ENCODE measurements around the gene TOM1L2. TPM values are rescaled to one million over a fixed set of nuclear protein-coding genes. Genes with fewer than 3 reads are reported as not detected.
A peak's percentile ranks its signal among the peaks of the same experiment; 100 is the strongest.

TOM1L2 gene
- total RNA-seq (2021; fragmentation: NEBNext Ultra II Directional; extraction: Animal tissue kit (Norgen Biotek cat#: 25700)), result 100 to 1,000 TPM in 4 of 6 experiments, 10 to 100 TPM in 2; 92.1 to 144 (median 101) TPM
- long read RNA-seq, transcript TOM1L2-202 (15 exons, 2,418 nt), result major isoform, 7 of 27 reads
- long read RNA-seq, partial matches to known transcripts, result 2 of 27 reads
- long read RNA-seq, other reads (novel, unspliced or antisense), result 18 of 27 reads

- H3K4me3 Mint-ChIP-seq, result peak within 1 kb of the TSS; percentile 95
- H3K9me3 Mint-ChIP-seq, result no peaks in the 10 kb centered on the region
- no peaks in the 10 kb centered on the region for H3K27me3 Mint-ChIP-seq (ENCODE audit: insufficient read depth)
- TF ChIP-seq, protein P1, sequence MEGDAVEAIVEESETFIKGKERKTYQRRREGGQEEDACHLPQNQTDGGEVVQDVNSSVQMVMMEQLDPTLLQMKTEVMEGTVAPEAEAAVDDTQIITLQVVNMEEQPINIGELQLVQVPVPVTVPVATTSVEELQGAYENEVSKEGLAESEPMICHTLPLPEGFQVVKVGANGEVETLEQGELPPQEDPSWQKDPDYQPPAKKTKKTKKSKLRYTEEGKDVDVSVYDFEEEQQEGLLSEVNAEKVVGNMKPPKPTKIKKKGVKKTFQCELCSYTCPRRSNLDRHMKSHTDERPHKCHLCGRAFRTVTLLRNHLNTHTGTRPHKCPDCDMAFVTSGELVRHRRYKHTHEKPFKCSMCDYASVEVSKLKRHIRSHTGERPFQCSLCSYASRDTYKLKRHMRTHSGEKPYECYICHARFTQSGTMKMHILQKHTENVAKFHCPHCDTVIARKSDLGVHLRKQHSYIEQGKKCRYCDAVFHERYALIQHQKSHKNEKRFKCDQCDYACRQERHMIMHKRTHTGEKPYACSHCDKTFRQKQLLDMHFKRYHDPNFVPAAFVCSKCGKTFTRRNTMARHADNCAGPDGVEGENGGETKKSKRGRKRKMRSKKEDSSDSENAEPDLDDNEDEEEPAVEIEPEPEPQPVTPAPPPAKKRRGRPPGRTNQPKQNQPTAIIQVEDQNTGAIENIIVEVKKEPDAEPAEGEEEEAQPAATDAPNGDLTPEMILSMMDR (IDR thresholded peaks at IDR 0.05), result peak; percentile 45
- H3K4me1 Mint-ChIP-seq (ENCODE audit: low read depth), result peaks cover 45% of the 10 kb centered on the region
- peak within 1 kb of the TSS; percentile 95 for H3K27ac Mint-ChIP-seq
- H3K36me3 Mint-ChIP-seq (ENCODE audit: low read depth), result no peaks in the 10 kb centered on the region
- peak; percentile 100 for DNase-seq
These were observed at the start of gene TOM1L2, which contains the start of gene DRC3 for GRCh38 chr17:17972126-17972951. TSS of gene TOM1L2 (minus strand) at chr17:17972400. CDS start at chr17:17972313, 87 bp downstream. TSS of gene DRC3 (plus strand) at chr17:17972862. CDS start at chr17:17977599, 4,737 bp downstream.

DNA sequence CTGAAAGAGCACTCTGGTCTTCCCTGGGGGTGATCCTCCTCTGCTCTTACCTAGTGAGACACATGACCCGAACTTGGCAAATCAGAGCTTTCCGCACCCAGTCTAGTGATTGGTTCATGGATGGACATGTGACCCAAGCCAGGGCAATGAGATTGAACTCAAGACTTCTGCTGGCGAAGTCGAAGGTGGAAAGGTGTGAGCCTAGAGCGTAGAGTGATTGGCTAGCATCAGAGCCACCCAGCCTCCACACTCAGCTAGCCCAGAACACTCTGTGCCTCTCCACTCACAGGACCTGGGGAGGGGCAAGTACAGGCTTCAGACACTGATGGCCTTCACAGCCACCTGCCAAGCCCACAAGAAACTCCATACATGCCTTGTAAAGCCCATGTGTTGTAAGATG, 49.2 kb upstream of the TOM1L2 start:
- TF ChIP-seq, protein P1 (IDR thresholded peaks at IDR 0.05), result no peak
- Mint-ChIP-seq H3K27me3 (ENCODE audit: insufficient read depth) (peaks cover 2% of the 10 kb centered on the region; the same call in 1 of the 2 replicates), H3K36me3 (ENCODE audit: low read depth) (peaks cover 6% of the 10 kb centered on the region), H3K4me1 (ENCODE audit: low read depth) (peaks cover 22% of the 10 kb centered on the region), H3K4me3 (no peak overlapping the region), H3K9me3 (no peaks in the 10 kb centered on the region), H3K27ac (no peak overlapping the region)
- no peak for DNase-seq

- Mint-ChIP-seq H3K9me3 (no peaks in the 10 kb centered on the region), H3K4me1 (ENCODE audit: low read depth) (peaks cover 18% of the 10 kb centered on the region), H3K36me3 (ENCODE audit: low read depth) (peaks cover 6% of the 10 kb centered on the region), H3K27me3 (ENCODE audit: insufficient read depth) (peaks cover 2% of the 10 kb centered on the region; the same call in 1 of the 2 replicates), H3K4me3 (no peak overlapping the region), H3K27ac (no peak overlapping the region)
- TF ChIP-seq, protein P1 (IDR thresholded peaks at IDR 0.05), result no peak
- DNase-seq, result no peak
These were observed 48.8 kb upstream of the TOM1L2 start for GRCh38 chr17:18020971-18021370.

GRCh38 chr17:18019838-18020154, 47.6 kb upstream of the TOM1L2 start:
- no peak overlapping the region for H3K27ac Mint-ChIP-seq
- peaks cover 7% of the 10 kb centered on the region for H3K4me1 Mint-ChIP-seq (ENCODE audit: low read depth)
- no peaks in the 10 kb centered on the region for H3K9me3 Mint-ChIP-seq
- peaks cover 2% of the 10 kb centered on the region; the same call in 1 of the 2 replicates for H3K27me3 Mint-ChIP-seq (ENCODE audit: insufficient read depth)
- no peak overlapping the region for H3K4me3 Mint-ChIP-seq
- H3K36me3 Mint-ChIP-seq (ENCODE audit: low read depth), result peaks cover 6% of the 10 kb centered on the region
- TF ChIP-seq, protein P1 (IDR thresholded peaks at IDR 0.05), result no peak
- no peak for DNase-seq

DNA sequence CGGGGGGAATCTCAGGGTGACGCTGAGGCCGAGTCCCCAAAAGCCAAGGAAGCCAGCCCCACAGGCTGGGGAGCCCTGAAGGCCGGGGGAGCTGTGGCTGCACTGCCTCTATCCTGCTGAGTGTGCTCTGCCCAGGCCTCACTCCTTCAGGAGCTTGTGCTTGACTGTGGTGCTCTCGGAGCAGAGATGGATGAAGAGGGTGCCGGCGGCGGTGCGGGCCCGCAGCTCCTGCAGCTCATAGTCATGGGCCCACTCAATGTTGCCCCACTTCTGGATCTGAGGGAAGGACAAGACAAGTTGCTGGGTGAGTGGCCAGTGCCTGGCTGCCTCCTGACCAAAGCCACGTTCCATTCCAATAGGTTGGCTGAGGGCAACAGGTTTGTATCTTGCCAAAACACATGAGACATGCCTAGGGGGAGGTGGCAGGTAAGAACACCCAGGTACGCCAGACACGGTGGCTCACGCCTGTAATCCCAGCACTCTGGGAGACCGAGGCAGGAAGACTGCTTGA, 46.3 kb upstream of the TOM1L2 start:
- H3K27me3 Mint-ChIP-seq (ENCODE audit: insufficient read depth), result peaks cover 2% of the 10 kb centered on the region; the same call in 1 of the 2 replicates
- TF ChIP-seq, protein P1 (IDR thresholded peaks at IDR 0.05), result no peak
- no peak for DNase-seq
- peaks cover 6% of the 10 kb centered on the region for H3K36me3 Mint-ChIP-seq (ENCODE audit: low read depth)
- peaks cover 6% of the 10 kb centered on the region; the same call in 1 of the 2 replicates for H3K4me1 Mint-ChIP-seq (ENCODE audit: low read depth)
- no peaks in the 10 kb centered on the region for H3K9me3 Mint-ChIP-seq
- no peak overlapping the region for H3K4me3 Mint-ChIP-seq
- H3K27ac Mint-ChIP-seq, result no peak overlapping the region
